Gastrocnemius medialis (tissue), 4 donors: ENCODE results near the gene TUBB4B.

Experiments used
- CTCF ChIP-seq, 5 experiments: fragments of 450-650 bp in 3 of 5; fragments of 200-600 bp in 2 of 5; sonication (generic) in 2 of 5; IDR thresholded peaks in 4 of 5; conservative IDR thresholded peaks in 1 of 5; 1 replicate in 4 of 5; 2 replicates in 1 of 5; pipeline ENCODE4 v1.5.1; 2016 to 2019; ENCODE audit warnings: antibody characterized with exemption in 5 of 5, mild to moderate bottlenecking in 3 of 5, moderate library complexity in 3 of 5
- POLR2A ChIP-seq, 2 donors: fragments of 450-650 bp; IDR thresholded peaks; one replicate each; pipeline ENCODE4 v1.6.1; 2017; ENCODE audit warnings: antibody characterized with exemption in 2 of 2, mild to moderate bottlenecking in 2 of 2, moderate library complexity in 2 of 2

GRCh38 chr9:137263506-137263905 is 22.4 kb downstream of the TUBB4B start:
- no peak for TF ChIP-seq CTCF (IDR thresholded peaks at IDR 0.05 in 4 of 5, conservative IDR thresholded peaks at IDR 0.05 in 1 of 5)
- no peak for TF ChIP-seq POLR2A (IDR thresholded peaks at IDR 0.05)
